ENCODE measurements around the gene DNAJC16. TPM values are rescaled to one million over a fixed set of nuclear protein-coding genes. Genes with fewer than 3 reads are reported as not detected.

Gene DNAJC16
- total and polyA plus RNA-seq, 9 of the 15 experiments (the other 6 are each of a cell fraction or from before 2014, with no cell fraction given) = 6.9 to 16.8 (median 12.8) TPM

GRCh38 chr1:15543589-15544568 lies 17.2 kb downstream of the DNAJC16 start (continued):
- no peak for TF ChIP-seq POLR2H (tag; IDR thresholded peaks at IDR 0.05; ENCODE audit: low read depth)
- no peak for TF ChIP-seq ZNF717 (CRISPR knock-in tag; IDR thresholded peaks at IDR 0.05)
- TF ChIP-seq WHSC1 (IDR thresholded peaks at IDR 0.05; ENCODE audit: low read length) = no peak
- TF ChIP-seq PHF20 (IDR thresholded peaks at IDR 0.05; ENCODE audit: partially characterized antibody) = no peak
- 0 out of 2 replicates have a peak, but pooled peaks have one; percentile 50 for TF ChIP-seq ZNF12 (CRISPR knock-in tag; IDR thresholded peaks at IDR 0.05)
- TF ChIP-seq YBX1 (IDR thresholded peaks at IDR 0.05) = no peak
- peak; percentile 99 for TF ChIP-seq NCOR1 (IDR thresholded peaks at IDR 0.05)
- no peak for TF ChIP-seq ZFX (CRISPR knock-in tag; IDR thresholded peaks at IDR 0.05)
- TF ChIP-seq, protein P1, sequence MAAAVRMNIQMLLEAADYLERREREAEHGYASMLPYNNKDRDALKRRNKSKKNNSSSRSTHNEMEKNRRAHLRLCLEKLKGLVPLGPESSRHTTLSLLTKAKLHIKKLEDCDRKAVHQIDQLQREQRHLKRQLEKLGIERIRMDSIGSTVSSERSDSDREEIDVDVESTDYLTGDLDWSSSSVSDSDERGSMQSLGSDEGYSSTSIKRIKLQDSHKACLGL (CRISPR knock-in tag; IDR thresholded peaks at IDR 0.05; ENCODE audit: borderline replicate concordance, poor library complexity, severe bottlenecking) = no peak
- no peak for TF ChIP-seq FOXA1 (IDR thresholded peaks at IDR 0.05; ENCODE audit: borderline replicate concordance)
- TF ChIP-seq TFAM (CRISPR knock-in tag; conservative IDR thresholded peaks at IDR 0.05) = no peak
- TF ChIP-seq, protein P2, sequence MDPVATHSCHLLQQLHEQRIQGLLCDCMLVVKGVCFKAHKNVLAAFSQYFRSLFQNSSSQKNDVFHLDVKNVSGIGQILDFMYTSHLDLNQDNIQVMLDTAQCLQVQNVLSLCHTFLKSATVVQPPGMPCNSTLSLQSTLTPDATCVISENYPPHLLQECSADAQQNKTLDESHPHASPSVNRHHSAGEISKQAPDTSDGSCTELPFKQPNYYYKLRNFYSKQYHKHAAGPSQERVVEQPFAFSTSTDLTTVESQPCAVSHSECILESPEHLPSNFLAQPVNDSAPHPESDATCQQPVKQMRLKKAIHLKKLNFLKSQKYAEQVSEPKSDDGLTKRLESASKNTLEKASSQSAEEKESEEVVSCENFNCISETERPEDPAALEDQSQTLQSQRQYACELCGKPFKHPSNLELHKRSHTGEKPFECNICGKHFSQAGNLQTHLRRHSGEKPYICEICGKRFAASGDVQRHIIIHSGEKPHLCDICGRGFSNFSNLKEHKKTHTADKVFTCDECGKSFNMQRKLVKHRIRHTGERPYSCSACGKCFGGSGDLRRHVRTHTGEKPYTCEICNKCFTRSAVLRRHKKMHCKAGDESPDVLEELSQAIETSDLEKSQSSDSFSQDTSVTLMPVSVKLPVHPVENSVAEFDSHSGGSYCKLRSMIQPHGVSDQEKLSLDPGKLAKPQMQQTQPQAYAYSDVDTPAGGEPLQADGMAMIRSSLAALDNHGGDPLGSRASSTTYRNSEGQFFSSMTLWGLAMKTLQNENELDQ (CRISPR knock-in tag; IDR thresholded peaks at IDR 0.05; ENCODE audit: borderline replicate concordance) = no peak
- peak; percentile 44 for TF ChIP-seq E2F8 (IDR thresholded peaks at IDR 0.05; ENCODE audit: low read depth, partially characterized antibody)
- TF ChIP-seq KLF1 (tag; IDR thresholded peaks at IDR 0.05) = no peak
- no peak for TF ChIP-seq CUX1 (CRISPR knock-in tag; IDR thresholded peaks at IDR 0.05)

Data from K562 (cell line).